Measurements from ENCODE around the gene COCH. TPM values are rescaled to one million over a fixed set of nuclear protein-coding genes. Genes with fewer than 3 reads are reported as not detected.

COCH gene
- total RNA-seq, 1 experiment from 2014 or later = 4.2 TPM

GRCh38 chr14:30935445-30935844, 61.1 kb downstream of the COCH start:
- CTCF ChIA-PET = no interaction called here
- POLR2A ChIA-PET (ENCODE audit: unreplicated experiment) = no interaction called here

GRCh38 chr14:30938617-30939016, 64.3 kb downstream of the COCH start:
- Histone ChIP-seq H3K27me3 (ENCODE audit: low read length) (no peaks in the 10 kb centered on the region), H3K9me2 (replicated peaks; ENCODE audit: low read length) (no peaks in the 10 kb centered on the region), H2AFZ (ENCODE audit: low read length) (no peak overlapping the region), H3K4me3 (ENCODE audit: low read length) (no peak overlapping the region), H3K27ac (ENCODE audit: low read length) (no peak overlapping the region), H3K9me3 (ENCODE audit: low read length) (no peaks in the 10 kb centered on the region), H3K79me2 (ENCODE audit: low read length) (peaks cover 5% of the 10 kb centered on the region; the same call in 1 of the 2 replicates), H3K9ac (ENCODE audit: low read length) (no peak overlapping the region), H3F3A (ENCODE audit: low read length, unreplicated experiment) (no peaks in the 10 kb centered on the region), H3K4me1 (ENCODE audit: insufficient read depth, low read length) (0 out of 2 replicates have a peak, but pooled peaks cover 4% of the 10 kb centered on the region), H4K20me1 (ENCODE audit: low read length) (no peaks in the 10 kb centered on the region), H3K4me2 (ENCODE audit: low read length) (no peak overlapping the region), H3K36me3 (ENCODE audit: low read depth, low read length) (peaks cover 17% of the 10 kb centered on the region; the same call in 1 of the 2 replicates)
- ATAC-seq (0 out of 2 replicates have a peak, but pooled peaks have one; percentile 23), DNase-seq (no peak)
- intact Hi-C loops (cut with micrococcal nuclease) = no loop called here
- no TSS peak for BruUV-seq (replicated peaks)
- CTCF ChIA-PET = no interaction called here
- POLR2A ChIA-PET (ENCODE audit: unreplicated experiment) = no interaction called here
- TF ChIP-seq CTCF (conservative IDR thresholded peaks at IDR 0.05; ENCODE audit: low read depth, low read length) (no peak), EZH2phosphoT487 (IDR thresholded peaks at IDR 0.05; ENCODE audit: borderline replicate concordance, low read length) (no peak), EZH2 (IDR thresholded peaks at IDR 0.05; ENCODE audit: low read length, unreplicated experiment) (no peak)

More at GRCh38 chr14:30935445-30935844, 61.1 kb downstream of the COCH start:
- Histone ChIP-seq H3K9me2 (replicated peaks; ENCODE audit: low read length) (no peaks in the 10 kb centered on the region), H3K4me1 (ENCODE audit: insufficient read depth, low read length) (0 out of 2 replicates have a peak, but pooled peaks cover 4% of the 10 kb centered on the region), H4K20me1 (ENCODE audit: low read length) (no peaks in the 10 kb centered on the region), H2AFZ (ENCODE audit: low read length) (no peak overlapping the region), H3K79me2 (ENCODE audit: low read length) (no peaks in the 10 kb centered on the region), H3F3A (ENCODE audit: low read length, unreplicated experiment) (no peaks in the 10 kb centered on the region), H3K9ac (ENCODE audit: low read length) (no peak overlapping the region), H3K4me2 (ENCODE audit: low read length) (no peak overlapping the region), H3K4me3 (ENCODE audit: low read length) (no peak overlapping the region), H3K27ac (ENCODE audit: low read length) (no peak overlapping the region), H3K9me3 (ENCODE audit: low read length) (no peaks in the 10 kb centered on the region), H3K27me3 (ENCODE audit: low read length) (no peaks in the 10 kb centered on the region), H3K36me3 (ENCODE audit: low read depth, low read length) (peaks cover 11% of the 10 kb centered on the region; the same call in 1 of the 2 replicates)
- no TSS peak for BruUV-seq (replicated peaks)
- intact Hi-C loops (cut with micrococcal nuclease) = no loop called here
- no peak for TF ChIP-seq CTCF (conservative IDR thresholded peaks at IDR 0.05; ENCODE audit: low read depth, low read length)
- TF ChIP-seq EZH2phosphoT487 (IDR thresholded peaks at IDR 0.05; ENCODE audit: borderline replicate concordance, low read length) = no peak
- TF ChIP-seq EZH2 (IDR thresholded peaks at IDR 0.05; ENCODE audit: low read length, unreplicated experiment) = no peak
- ATAC-seq = peak; percentile 51; the same call in 1 of the 2 replicates
- DNase-seq = peak; percentile 39

Other genes starting within 250 kb of the COCH start
- 3.0 and 3.2 TPM in 2 replicates for gene AP4S1, start 151.1 kb downstream of the COCH start, total RNA-seq (2014; rRNA removed)
- 36.9 and 41.4 TPM in 2 replicates for gene STRN3, start 151.8 kb downstream of the COCH start, total RNA-seq (2014; rRNA removed)